HG02981 (cell line): ENCODE measurements around the gene WIZ.

ENCODE experiments used
- ATAC-seq: cut with Tn5 transposase; IDR thresholded peaks from one replicate; pipeline ENCODE4 v1.9.1; 2021; ENCODE audit warnings: mild to moderate bottlenecking, moderate library complexity; ENCODE audit not compliant: unreplicated experiment

WIZ gene

DNA sequence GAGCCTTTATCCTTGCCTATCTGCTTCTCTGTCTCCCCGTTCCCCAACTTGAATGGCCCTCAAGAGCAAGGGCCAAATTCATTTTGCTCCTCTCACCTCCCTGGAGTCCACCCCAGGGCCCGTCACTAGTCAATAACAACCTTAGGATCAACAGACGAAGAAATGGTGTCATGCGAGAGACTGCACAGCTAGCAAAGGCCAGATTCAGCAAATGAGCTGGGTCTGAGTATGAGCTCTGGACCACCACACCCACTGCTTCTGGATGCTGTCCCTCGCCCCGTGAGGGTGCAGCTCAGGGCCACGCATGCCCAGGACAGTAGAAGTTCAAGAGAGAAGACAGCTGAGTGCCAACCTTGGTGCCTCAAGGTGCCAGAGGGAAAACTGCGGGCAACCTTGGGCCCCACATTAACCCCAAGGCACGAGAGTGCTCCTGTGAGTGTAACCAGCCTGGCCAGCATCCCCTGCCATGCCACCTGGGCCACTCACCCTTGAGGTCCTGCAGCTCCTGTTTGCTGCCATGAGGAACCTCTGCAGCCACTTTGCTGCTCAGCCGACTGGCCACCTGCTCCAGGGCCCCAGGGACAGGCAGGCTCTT lies 19.1 kb downstream of the WIZ start:
- ATAC-seq = no peak

- ATAC-seq = no peak
These were observed 19.8 kb downstream of the WIZ start for GRCh38 chr19:15429825-15430467.

DNA sequence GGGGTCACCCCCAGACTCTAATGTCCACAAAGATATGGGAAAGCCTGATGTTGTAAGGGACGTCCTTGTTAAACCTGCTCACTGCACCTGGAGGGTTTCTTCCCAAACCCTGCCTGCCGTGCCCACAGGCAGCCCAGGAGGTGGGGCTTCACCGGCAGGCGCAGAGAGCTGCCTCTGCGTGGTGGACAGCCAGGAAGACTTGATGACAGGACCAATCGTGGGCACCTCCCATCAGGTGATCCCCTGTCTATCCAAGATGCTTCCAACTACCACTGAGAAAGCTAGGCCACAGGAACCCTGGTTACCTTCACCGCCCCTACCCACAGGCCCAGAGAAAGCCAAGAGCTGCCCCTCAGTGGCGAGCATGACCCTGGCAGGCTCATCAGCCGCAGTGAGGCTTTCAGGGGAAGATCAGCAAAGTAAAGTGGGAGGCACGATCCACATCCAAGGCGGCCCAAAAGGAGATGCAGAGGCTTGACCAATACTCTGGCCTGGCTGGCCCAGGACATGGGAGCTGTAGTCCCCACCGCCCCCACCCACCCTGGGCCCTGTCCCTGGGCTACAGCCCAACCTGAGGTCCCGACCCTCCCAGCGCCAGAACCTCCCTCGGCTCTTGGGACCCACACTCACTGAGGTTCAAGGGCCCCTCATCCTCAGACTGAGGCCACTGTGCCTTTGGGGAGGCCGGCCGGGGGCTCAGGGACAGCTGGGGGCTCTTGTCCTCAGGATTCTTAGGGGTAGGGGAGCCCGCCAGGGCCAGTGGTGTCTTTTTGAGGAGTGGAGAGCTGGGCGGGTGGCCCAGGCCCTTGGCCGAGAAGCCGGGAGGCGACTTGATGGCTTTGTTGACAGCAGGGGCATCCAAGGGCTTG lies 20.6 kb downstream of the WIZ start:
- no peak for ATAC-seq

DNA sequence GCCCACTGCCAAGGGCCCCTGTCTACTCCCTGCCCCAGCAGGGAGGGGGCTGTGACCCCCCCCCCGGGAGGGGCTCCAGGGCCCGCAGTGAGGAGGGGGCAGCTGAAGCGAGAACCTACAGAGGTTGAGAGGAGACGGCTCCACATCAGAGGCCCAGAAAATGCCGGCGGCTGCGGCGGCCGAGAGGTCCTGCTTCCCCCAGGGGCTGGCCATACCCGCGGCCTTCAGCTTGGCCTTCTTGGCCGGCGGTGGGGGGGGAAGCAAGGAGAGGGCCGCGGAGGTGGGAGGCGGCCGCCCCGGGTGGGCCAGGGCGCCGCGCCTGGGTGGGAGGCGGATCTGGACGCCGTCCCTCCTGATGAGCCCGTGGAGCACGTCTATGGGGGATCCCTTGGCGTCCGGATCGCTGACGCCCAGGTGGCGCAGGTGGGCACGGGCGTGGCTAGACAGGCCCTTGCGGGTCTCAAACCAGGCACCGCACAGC lies 21.7 kb downstream of the WIZ start:
- ATAC-seq = no peak

DNA sequence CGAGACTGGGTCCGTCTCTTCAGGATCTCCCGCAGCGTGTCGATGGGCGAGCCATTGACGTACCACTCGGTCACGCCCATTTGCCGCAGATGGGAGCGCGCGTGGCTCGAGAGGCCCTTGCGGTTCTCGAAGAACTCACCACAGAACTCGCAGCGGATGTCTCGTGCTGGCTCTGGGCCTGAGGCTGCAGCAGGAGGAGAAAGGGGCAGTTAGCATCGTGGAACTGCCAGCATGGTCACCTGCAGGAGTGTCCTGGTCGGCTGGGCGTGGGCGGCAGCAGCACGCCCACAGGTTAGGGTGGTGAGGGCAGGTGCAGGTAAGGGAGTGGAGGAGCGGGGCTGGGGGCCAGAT lies 22.4 kb downstream of the WIZ start:
- ATAC-seq = no peak

DNA sequence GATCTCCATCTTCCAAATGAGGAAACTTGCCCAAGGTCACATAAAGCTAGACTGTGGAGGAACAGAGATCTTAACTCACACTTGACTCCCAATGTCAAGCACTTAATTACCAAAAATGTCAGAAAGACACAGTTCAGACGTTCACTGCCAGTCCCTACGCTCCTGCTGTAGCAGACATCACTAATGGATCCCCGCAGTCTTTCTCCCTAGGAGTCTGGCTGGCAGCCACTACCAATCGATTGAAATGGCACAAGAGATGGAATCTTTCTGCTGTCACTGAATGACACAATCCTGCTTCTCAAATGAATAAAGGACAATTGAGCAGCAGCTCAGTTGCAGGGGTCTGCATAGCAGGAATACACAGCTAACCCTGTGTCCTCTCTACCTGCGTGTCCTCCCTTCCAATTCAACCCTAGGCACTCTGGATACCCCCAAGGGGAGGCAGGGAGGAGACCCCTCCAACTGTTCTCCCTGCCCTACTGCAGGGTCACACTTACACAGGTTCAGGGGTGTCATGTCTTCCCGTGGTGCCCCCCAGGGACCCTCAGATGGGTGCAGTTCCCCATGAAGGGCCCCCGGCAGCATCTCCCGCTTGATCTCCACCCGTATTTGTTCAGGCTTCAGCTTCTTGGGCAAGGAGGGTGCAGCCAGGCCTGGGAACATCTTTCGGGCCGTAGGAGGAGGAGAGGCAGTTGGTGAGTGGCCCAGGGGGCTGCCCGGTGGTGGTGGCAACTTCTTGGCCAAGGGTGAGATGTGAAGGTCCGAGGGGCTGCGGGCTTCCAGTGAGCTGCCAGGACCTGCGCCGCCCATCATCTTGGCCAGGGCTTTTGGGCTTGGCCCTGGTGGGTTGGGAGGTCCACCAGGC lies 23.0 kb downstream of the WIZ start:
- ATAC-seq = no peak

DNA sequence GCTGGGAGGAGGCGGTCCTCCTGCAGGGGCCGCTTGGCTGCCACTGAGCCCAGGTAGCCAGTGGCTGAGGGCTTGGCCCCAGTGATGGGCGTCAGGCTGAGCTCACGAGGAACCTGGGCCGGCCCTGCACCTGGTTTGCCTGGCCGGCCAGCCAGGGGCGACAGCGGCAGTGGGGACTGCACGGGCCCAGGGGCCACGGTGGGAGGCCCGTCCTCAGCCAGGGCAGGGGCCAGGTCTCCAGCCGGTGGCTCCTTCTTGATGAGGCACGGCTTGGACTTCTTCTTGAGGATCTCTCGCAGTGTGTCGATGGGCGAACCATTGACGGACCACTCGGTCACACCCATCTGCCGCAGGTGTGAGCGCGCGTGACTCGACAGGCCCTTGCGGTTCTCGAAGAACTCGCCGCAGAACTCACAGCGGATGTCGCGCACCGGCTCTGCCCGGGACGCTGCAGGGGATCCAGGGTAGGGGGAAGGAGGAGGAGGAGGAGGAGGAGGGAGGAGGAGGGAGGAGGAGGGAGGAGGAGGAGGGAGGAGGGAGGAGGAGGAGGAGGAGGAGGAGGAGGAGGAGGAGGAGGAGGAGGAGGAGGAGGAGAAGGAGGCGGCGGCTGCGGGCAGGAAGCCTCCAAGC lies 24.3 kb downstream of the WIZ start:
- ATAC-seq = no peak

GRCh38 chr19:15424692-15425272 lies 25.0 kb downstream of the WIZ start:
- ATAC-seq = no peak

- ATAC-seq = no peak
These were observed 25.6 kb downstream of the WIZ start for GRCh38 chr19:15424121-15424520.

DNA sequence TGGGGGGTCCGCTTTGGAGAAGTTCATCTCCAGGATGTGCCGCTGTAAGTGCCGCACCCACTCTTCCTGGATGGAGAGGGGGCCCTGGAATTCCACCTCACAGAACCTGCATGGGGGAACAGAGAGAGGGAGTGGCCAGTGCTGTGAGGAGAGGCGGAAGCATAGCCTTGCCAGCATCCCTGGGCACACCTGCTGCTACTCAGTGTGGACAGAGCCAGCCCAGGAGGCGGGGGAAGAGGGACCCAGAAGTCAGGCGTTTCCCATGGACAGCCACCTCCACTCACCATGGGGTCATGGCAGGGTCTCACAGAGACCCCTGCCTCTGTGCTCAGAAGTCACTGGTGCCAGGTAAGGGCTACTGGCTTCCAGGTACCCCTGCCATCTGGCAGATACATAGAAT lies 26.6 kb downstream of the WIZ start:
- ATAC-seq = no peak

DNA sequence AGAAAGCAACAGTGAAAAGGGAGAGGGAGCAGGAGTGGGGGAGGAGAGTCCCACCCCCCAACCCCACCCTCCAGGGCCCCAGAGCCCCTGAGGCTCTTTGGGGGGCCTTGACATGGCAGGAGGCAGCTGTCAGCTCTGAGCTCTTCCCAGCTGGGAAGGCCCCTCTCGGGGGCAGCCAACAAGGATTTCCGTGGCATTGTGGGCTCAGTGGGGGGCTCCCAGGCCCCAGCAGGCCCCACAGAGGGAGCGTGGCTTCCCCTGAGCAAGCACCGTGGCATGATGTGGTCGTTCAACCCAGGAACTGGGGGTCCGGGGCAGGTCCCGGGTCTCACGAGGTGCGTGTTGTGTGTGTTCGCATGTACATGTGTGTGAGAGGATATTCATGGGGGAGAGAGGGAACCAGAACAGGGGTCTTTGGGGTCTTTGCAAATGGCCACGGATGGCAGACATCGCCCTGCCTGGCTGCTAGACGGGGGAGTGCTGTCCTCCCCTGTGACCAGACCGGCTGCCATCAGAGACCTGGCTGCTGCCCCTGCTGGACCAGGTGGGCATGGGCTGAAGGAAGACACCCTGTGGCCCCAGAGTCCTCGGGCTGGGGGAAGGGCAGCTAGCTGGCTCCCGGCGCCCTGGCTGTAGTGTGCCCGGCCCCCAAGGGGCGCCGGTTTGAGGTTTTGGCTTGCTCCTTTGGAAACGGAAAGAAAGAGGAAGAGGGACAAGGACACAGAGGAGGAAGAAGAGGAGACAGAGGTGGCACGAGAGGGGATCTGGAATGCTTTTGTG lies 27.3 kb downstream of the WIZ start:
- no peak for ATAC-seq

- ATAC-seq = no peak
These were observed 28.0 kb downstream of the WIZ start for GRCh38 chr19:15421721-15422260.

- ATAC-seq = no peak
These were observed 28.5 kb downstream of the WIZ start for GRCh38 chr19:15421136-15421695.

DNA sequence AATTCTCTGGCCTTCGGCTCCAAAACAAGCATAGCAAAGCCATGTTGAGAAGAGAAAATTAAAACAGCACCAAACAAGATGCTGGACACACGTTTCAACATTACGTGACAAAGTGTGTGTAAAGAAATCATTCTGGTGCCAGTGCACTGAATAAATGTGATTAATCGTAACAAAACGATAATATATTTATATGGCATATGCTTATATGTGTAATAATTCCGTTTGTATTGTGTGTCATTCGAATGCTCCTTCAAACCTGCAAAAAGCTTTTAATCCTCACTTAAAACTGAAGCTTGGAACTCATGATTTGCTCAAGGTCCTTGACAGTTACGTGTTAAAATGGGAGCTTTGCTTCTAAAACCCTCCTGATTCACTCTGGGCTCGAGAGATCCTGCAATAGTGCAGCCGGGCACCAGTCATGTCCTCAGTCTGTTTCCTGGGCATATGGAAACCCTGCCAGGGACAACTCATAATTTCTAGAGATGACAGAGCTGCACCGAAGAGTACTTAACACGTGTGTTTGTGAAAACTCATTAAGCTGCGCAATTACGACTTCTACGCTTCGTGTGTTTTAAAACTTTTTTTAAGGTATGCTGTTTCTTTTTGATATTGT lies 30.2 kb downstream of the WIZ start:
- ATAC-seq = no peak

- peak; percentile 93 for ATAC-seq
These were observed 31.0 kb downstream of the WIZ start, which contains the start of gene AKAP8L for GRCh38 chr19:15418579-15419412. Gene AKAP8L, minus strand, starts transcription at chr19:15418988. Its CDS starts 65 bp downstream, at chr19:15418923.

- ATAC-seq = no peak
These were observed 31.6 kb downstream of the WIZ start for GRCh38 chr19:15418231-15418578.

GRCh38 chr19:15417699-15418098 lies 32.1 kb downstream of the WIZ start:
- ATAC-seq = no peak

GRCh38 chr19:15412832-15413231 lies 36.9 kb downstream of the WIZ start:
- no peak for ATAC-seq
